ENCODE results near the gene CRTC2.
"Not testable (repeated sequence)": the region's sequence is repeated elsewhere in the genome, so short reads cannot be mapped to it uniquely, and the experiment has no call there.

The CRTC2 gene

GRCh38 chr1:153958111-153958960 lies at the start of gene CRTC2:
Gene CRTC2, minus strand, starts transcription at chr1:153958612. Its CDS starts 115 bp downstream, at chr1:153958497.
- DNase-seq = peak; percentile 99

GRCh38 chr1:154006136-154006535 lies 47.7 kb upstream of the CRTC2 start:
- no peak for DNase-seq

- no peak for DNase-seq
Measured at GRCh38 chr1:154000420-154000819, 42.0 kb upstream of the CRTC2 start.

GRCh38 chr1:153996882-153997281 lies 38.5 kb upstream of the CRTC2 start:
- DNase-seq = not testable (repeated sequence)

GRCh38 chr1:153995640-153996039 lies 37.2 kb upstream of the CRTC2 start:
- no peak for DNase-seq

GRCh38 chr1:153995202-153995601 lies 36.8 kb upstream of the CRTC2 start:
- no peak for DNase-seq

- no peak for DNase-seq
Measured at GRCh38 chr1:153991806-153992205, 33.4 kb upstream of the CRTC2 start.

- no peak for DNase-seq
Measured at GRCh38 chr1:153991151-153991630, 32.8 kb upstream of the CRTC2 start.

- DNase-seq = peak; percentile 88
Measured at GRCh38 chr1:153990468-153991150, 32.2 kb upstream of the CRTC2 start, which contains the start of gene RPS27. Gene RPS27, plus strand, starts transcription at chr1:153990762. Its CDS starts 35 bp downstream, at chr1:153990797.

- DNase-seq = no peak
Measured at GRCh38 chr1:153987621-153988020, 29.2 kb upstream of the CRTC2 start.

- DNase-seq = peak; percentile 20
Measured at GRCh38 chr1:153985941-153986761, 27.7 kb upstream of the CRTC2 start, which contains the start of gene RAB13. Gene RAB13, minus strand, starts transcription at chr1:153986339. Its CDS starts 103 bp downstream, at chr1:153986236.

GRCh38 chr1:153985341-153985912 lies 27.0 kb upstream of the CRTC2 start:
- peak; percentile 45 for DNase-seq

GRCh38 chr1:153984123-153984894 lies 25.9 kb upstream of the CRTC2 start:
- no peak for DNase-seq

- not testable (repeated sequence) for DNase-seq
Measured at GRCh38 chr1:153981735-153982134, 23.3 kb upstream of the CRTC2 start.

- DNase-seq = not testable (repeated sequence)
Measured at GRCh38 chr1:153979091-153979490, 20.7 kb upstream of the CRTC2 start.

GRCh38 chr1:153978274-153978909 lies 20.0 kb upstream of the CRTC2 start:
- no peak for DNase-seq

- DNase-seq = peak; percentile 86
Measured at GRCh38 chr1:153977250-153978240, 19.1 kb upstream of the CRTC2 start, which contains the start of gene JTB. Gene JTB, minus strand, starts transcription at chr1:153977674. Its CDS starts 422 bp downstream, at chr1:153977252.

GRCh38 chr1:153976819-153977249 lies 18.4 kb upstream of the CRTC2 start:
- DNase-seq = no peak

GRCh38 chr1:153973525-153973924 lies 15.1 kb upstream of the CRTC2 start:
- DNase-seq = no peak

GRCh38 chr1:153973071-153973470 lies 14.7 kb upstream of the CRTC2 start:
- DNase-seq = no peak

Measured in CD4-positive, alpha-beta T cell treated with Interleukin-17A for 4 hours (primary cell).